Measurements from ENCODE around the gene PCDHGA1. TPM values are rescaled to one million over a fixed set of nuclear protein-coding genes. Genes with fewer than 3 reads are reported as not detected.
A peak's percentile ranks its signal among the peaks of the same experiment; 100 is the strongest.
"Not testable (repeated sequence)": the region's sequence is repeated elsewhere in the genome, so short reads cannot be mapped to it uniquely, and the experiment has no call there.

The PCDHGA1 gene
- total RNA-seq, 2 donors from 2014 or later, result 0.31 TPM

- intact Hi-C loops (cut with DNase I, micrococcal nuclease), result loop anchor here in 1 of 2 donors (10.0 kb wide), 1 partner anchor 53 kb away; the partner anchor contains the start of gene PCDHGA3
- peak; percentile 96 for ATAC-seq
- DNase-seq, result peak in 1 of 2 donors; percentile 51
These were observed 67.6 kb downstream of the PCDHGA1 start, which contains the start of gene PCDHGB5 for GRCh38 chr5:141397756-141398551. Gene PCDHGB5 (plus strand): TSS chr5:141397947. CDS start chr5:141398128, 181 bp downstream.

GRCh38 chr5:141398608-141399007 is 68.3 kb downstream of the PCDHGA1 start:
- ATAC-seq (no peak), DNase-seq (no peak)
- intact Hi-C loops (cut with DNase I, micrococcal nuclease), result loop anchor here in 1 of 2 donors (10.0 kb wide), 1 partner anchor 54 kb away; the partner anchor contains the start of gene PCDHGA3

- ATAC-seq, result no peak
- intact Hi-C loops (cut with DNase I, micrococcal nuclease), result loop anchor here in 1 of 2 donors (10.0 kb wide), 1 partner anchor 55 kb away; the partner anchor contains the start of gene PCDHGA3
- DNase-seq, result no peak
These were observed 69.4 kb downstream of the PCDHGA1 start for GRCh38 chr5:141399555-141400258.

- no peak for DNase-seq
These were observed 72.4 kb downstream of the PCDHGA1 start, which contains the start of gene PCDHGA9 for GRCh38 chr5:141402553-141403243. Gene PCDHGA9 (plus strand): TSS chr5:141402778. CDS start chr5:141402953, 175 bp downstream.

GRCh38 chr5:141403387-141403786 is 73.1 kb downstream of the PCDHGA1 start:
- intact Hi-C loops (cut with DNase I, micrococcal nuclease), result no loop called here
- ATAC-seq (no peak), DNase-seq (no peak)

More at GRCh38 chr5:141402553-141403243, 72.4 kb downstream of the PCDHGA1 start, which contains the start of gene PCDHGA9:
- peak; percentile 51 for ATAC-seq
- intact Hi-C loops (cut with DNase I, micrococcal nuclease), result no loop called here

GRCh38 chr5:141407790-141408505 is 77.6 kb downstream of the PCDHGA1 start, which contains the start of gene PCDHGB6:
Gene PCDHGB6 (plus strand): TSS chr5:141408021. CDS start chr5:141408203, 182 bp downstream.
- peak; percentile 75 for ATAC-seq
- intact Hi-C loops (cut with DNase I, micrococcal nuclease), result not testable (repeated sequence)
- peak in 1 of 2 donors; percentile 31 for DNase-seq

- DNase-seq (no peak), ATAC-seq (no peak)
- intact Hi-C loops (cut with DNase I, micrococcal nuclease), result loop anchor here in 1 of 2 donors (10.0 kb wide), 1 partner anchor 155 kb away; no protein-coding TSS in a partner anchor
These were observed 79.4 kb downstream of the PCDHGA1 start for GRCh38 chr5:141409598-141410306.

- DNase-seq (no peak), ATAC-seq (no peak)
- intact Hi-C loops (cut with DNase I, micrococcal nuclease), result loop anchor here in 1 of 2 donors (10.0 kb wide), 1 partner anchor 153 kb away; no protein-coding TSS in a partner anchor
These were observed 81.3 kb downstream of the PCDHGA1 start for GRCh38 chr5:141411575-141411974.

- intact Hi-C loops (cut with DNase I, micrococcal nuclease), result loop anchor here in 1 of 2 donors (10.0 kb wide), 1 partner anchor 152 kb away; no protein-coding TSS in a partner anchor
- ATAC-seq (peak; percentile 84), DNase-seq (peak in 1 of 2 donors; percentile 66)
These were observed 82.7 kb downstream of the PCDHGA1 start, which contains the start of gene PCDHGA10 for GRCh38 chr5:141412854-141413539. Gene PCDHGA10 (plus strand): TSS chr5:141412987. CDS start chr5:141413176, 189 bp downstream.

GRCh38 chr5:141413540-141414069 is 83.3 kb downstream of the PCDHGA1 start:
- DNase-seq (no peak), ATAC-seq (peak; percentile 53)
- intact Hi-C loops (cut with DNase I, micrococcal nuclease), result loop anchor here in 1 of 2 donors (10.0 kb wide), 1 partner anchor 151 kb away; no protein-coding TSS in a partner anchor

GRCh38 chr5:141414548-141415274 is 84.4 kb downstream of the PCDHGA1 start:
- not testable (repeated sequence) for DNase-seq, ATAC-seq
- intact Hi-C loops (cut with DNase I, micrococcal nuclease), result loop anchor here in 1 of 2 donors (10.0 kb wide), 1 partner anchor 150 kb away; no protein-coding TSS in a partner anchor

GRCh38 chr5:141415275-141415618 is 84.9 kb downstream of the PCDHGA1 start:
- intact Hi-C loops (cut with DNase I, micrococcal nuclease), result loop anchor here in 1 of 2 donors (10.0 kb wide), 1 partner anchor 150 kb away; no protein-coding TSS in a partner anchor
- not testable (repeated sequence) for ATAC-seq, DNase-seq

- DNase-seq (peak in 1 of 2 donors; percentile 60), ATAC-seq (peak; percentile 70)
- intact Hi-C loops (cut with DNase I, micrococcal nuclease), result loop anchor here in 1 of 2 donors (10.0 kb wide), 1 partner anchor 147 kb away; no protein-coding TSS in a partner anchor
These were observed 87.3 kb downstream of the PCDHGA1 start, which contains the start of gene PCDHGB7 for GRCh38 chr5:141417494-141418172. Gene PCDHGB7 (plus strand): TSS chr5:141417677. CDS start chr5:141417860, 183 bp downstream.

GRCh38 chr5:141419074-141419880 is 89.0 kb downstream of the PCDHGA1 start:
- intact Hi-C loops (cut with DNase I, micrococcal nuclease), result loop anchor here in 1 of 2 donors (10.0 kb wide), 1 partner anchor 146 kb away; no protein-coding TSS in a partner anchor
- ATAC-seq (no peak), DNase-seq (no peak)
